ENCODE results near the gene PRKCQ. TPM values are rescaled to one million over a fixed set of nuclear protein-coding genes. Genes with fewer than 3 reads are reported as not detected.

PRKCQ gene
- total RNA-seq, 1 experiment from 2014 or later: 4.0 TPM

- no TSS peak for BruUV-seq (replicated peaks)
- Histone ChIP-seq H3K27me3 (ENCODE audit: insufficient read depth, low read depth) (no peaks in the 10 kb centered on the region), H3K9me2 (ENCODE audit: insufficient read depth) (no peaks in the 10 kb centered on the region), H3K9me3 (ENCODE audit: insufficient read depth, low read depth) (no peaks in the 10 kb centered on the region), H3K4me1 (replicated peaks; ENCODE audit: insufficient read depth) (no peaks in the 10 kb centered on the region), H3K4me3 (no peak overlapping the region), H3K4me2 (no peak overlapping the region), H3K27ac (no peak overlapping the region), H3K79me2 (ENCODE audit: low read depth) (no peaks in the 10 kb centered on the region), H3K36me3 (ENCODE audit: low read depth) (no peaks in the 10 kb centered on the region), H2AFZ (no peak overlapping the region), H3F3A (ENCODE audit: insufficient read depth, low read depth) (no peaks in the 10 kb centered on the region), H4K20me1 (ENCODE audit: insufficient read depth) (no peaks in the 10 kb centered on the region)
- DNase-seq: no peak
- TF ChIP-seq CTCF (conservative IDR thresholded peaks at IDR 0.05) (no peak), EZH2 (IDR thresholded peaks at IDR 0.05; ENCODE audit: low read depth) (no peak)
- intact Hi-C loops (cut with micrococcal nuclease; ENCODE audit: unreplicated experiment): no loop called here
- CTCF ChIA-PET: no interaction called here
- POLR2A ChIA-PET (ENCODE audit: unreplicated experiment): no interaction called here
Observed at GRCh38 chr10:6386960-6387359, 193.1 kb downstream of the PRKCQ start.

DNA sequence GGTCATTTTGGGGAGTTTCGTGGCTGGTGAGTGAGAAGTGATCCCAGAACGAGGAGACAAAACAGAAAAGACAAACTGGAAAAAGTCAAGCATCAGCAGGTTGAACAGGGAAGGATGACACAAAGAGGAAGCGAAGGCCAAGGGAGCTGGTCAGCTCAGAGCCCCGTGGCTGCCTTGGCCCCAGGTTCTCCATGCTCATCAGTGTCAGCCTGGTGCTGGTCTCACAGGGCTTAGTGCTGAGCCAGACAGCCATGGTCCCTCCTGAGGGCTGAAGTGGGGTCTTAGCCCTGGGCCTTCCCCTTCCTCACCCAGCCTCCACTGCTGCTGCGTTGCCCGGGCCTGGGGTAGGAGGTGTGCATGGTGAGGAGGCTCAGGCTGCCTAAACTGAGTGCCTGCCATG lies 193.7 kb downstream of the PRKCQ start:
- TF ChIP-seq CTCF (conservative IDR thresholded peaks at IDR 0.05) (no peak), EZH2 (IDR thresholded peaks at IDR 0.05; ENCODE audit: low read depth) (no peak)
- ChIA-PET POLR2A (ENCODE audit: unreplicated experiment) (no interaction called here), CTCF (no interaction called here)
- Histone ChIP-seq H3K9me2 (ENCODE audit: insufficient read depth) (no peaks in the 10 kb centered on the region), H3K36me3 (ENCODE audit: low read depth) (no peaks in the 10 kb centered on the region), H3K4me3 (no peak overlapping the region), H3K27me3 (ENCODE audit: insufficient read depth, low read depth) (no peaks in the 10 kb centered on the region), H4K20me1 (ENCODE audit: insufficient read depth) (no peaks in the 10 kb centered on the region), H3F3A (ENCODE audit: insufficient read depth, low read depth) (no peaks in the 10 kb centered on the region), H3K27ac (no peak overlapping the region), H3K79me2 (ENCODE audit: low read depth) (no peaks in the 10 kb centered on the region), H3K9me3 (ENCODE audit: insufficient read depth, low read depth) (no peaks in the 10 kb centered on the region), H3K4me2 (no peak overlapping the region), H2AFZ (no peak overlapping the region), H3K4me1 (replicated peaks; ENCODE audit: insufficient read depth) (no peaks in the 10 kb centered on the region)
- intact Hi-C loops (cut with micrococcal nuclease; ENCODE audit: unreplicated experiment): no loop called here
- BruUV-seq (replicated peaks): no TSS peak
- no peak for DNase-seq

DNA sequence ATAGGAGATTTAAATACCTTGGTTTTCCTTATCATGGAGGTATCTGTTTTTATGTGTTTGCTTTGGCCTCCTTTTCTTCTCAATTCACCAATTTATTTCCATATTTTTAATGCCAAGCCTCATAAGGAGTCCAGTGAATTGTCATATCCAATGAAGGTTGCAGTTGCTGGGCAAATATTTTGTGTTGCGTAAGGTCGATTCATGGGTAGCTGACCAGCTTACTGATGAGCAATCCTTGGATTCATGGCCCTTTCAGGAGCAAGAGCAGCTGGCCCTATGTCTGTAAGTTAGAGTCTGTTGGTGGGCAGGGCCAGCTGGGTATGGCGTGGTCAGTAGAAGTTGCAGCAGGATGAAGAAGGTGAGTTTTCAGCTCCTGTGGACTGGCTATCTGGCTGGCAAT lies 194.4 kb downstream of the PRKCQ start:
- TF ChIP-seq EZH2 (IDR thresholded peaks at IDR 0.05; ENCODE audit: low read depth) (no peak), CTCF (conservative IDR thresholded peaks at IDR 0.05) (no peak)
- Histone ChIP-seq H3K4me2 (no peak overlapping the region), H3K9me3 (ENCODE audit: insufficient read depth, low read depth) (no peaks in the 10 kb centered on the region), H4K20me1 (ENCODE audit: insufficient read depth) (no peaks in the 10 kb centered on the region), H3F3A (ENCODE audit: insufficient read depth, low read depth) (no peaks in the 10 kb centered on the region), H3K27ac (no peak overlapping the region), H3K36me3 (ENCODE audit: low read depth) (no peaks in the 10 kb centered on the region), H3K4me3 (no peak overlapping the region), H3K4me1 (replicated peaks; ENCODE audit: insufficient read depth) (no peaks in the 10 kb centered on the region), H3K79me2 (ENCODE audit: low read depth) (no peaks in the 10 kb centered on the region), H3K27me3 (ENCODE audit: insufficient read depth, low read depth) (no peaks in the 10 kb centered on the region), H2AFZ (no peak overlapping the region), H3K9me2 (ENCODE audit: insufficient read depth) (no peaks in the 10 kb centered on the region)
- DNase-seq: peak in 1 of 2 experiments; percentile 43
- POLR2A ChIA-PET (ENCODE audit: unreplicated experiment): no interaction called here
- CTCF ChIA-PET: no interaction called here
- intact Hi-C loops (cut with micrococcal nuclease; ENCODE audit: unreplicated experiment): no loop called here
- BruUV-seq (replicated peaks): no TSS peak
